Fibroblast of upper back skin (primary cell): ENCODE data around the gene BCL2L12.

Source experiments
- DNase-seq: peaks from one replicate; pipeline ENCODE4 v3.0.0-alpha.2; 2013

BCL2L12 gene

GRCh38 chr19:49642492-49643035 lies 23.2 kb upstream of the BCL2L12 start:
- DNase-seq = no peak

GRCh38 chr19:49643466-49643865 lies 22.3 kb upstream of the BCL2L12 start:
- DNase-seq = no peak

GRCh38 chr19:49645592-49645991 lies 20.1 kb upstream of the BCL2L12 start:
- DNase-seq = no peak

DNA sequence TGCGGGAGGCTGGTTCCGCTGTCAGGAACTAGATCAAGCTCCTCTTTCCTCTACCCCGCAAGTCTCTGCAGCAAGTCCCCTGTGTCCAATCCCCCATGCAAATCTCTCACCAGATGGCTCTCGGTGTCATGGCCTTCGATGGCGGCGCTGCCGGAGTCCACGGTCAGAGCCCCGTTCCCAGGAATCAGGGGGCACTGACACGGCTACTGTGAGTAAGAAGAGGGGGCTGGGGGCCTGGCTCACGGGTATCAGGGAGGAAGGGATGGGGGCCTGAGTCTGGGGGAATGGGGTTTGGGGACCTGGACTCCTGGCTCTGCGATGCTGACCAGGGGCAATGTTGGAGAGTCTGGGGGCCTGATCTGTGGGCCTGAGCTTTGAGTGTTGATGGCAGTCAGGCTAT lies 19.7 kb upstream of the BCL2L12 start:
- DNase-seq = no peak

DNA sequence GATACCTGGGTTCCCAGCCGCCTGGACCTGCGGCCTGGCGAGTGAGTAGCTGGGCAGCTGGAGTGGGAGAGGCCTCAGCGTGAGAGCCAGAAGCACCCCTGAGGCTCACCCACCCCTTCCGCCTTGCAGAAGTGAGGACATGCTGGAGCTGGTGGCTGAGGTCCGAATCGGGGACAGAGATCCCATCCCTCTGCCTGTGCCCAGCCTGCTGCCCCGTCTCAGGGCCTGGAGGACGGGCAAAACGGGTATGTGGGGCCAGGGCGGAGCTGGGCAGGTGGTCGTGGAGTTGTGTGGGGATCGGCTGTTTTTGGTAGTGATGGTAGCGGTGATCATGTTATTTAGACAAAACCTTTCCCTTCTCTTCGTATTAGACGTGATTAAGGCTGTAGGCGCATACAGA lies 19.1 kb upstream of the BCL2L12 start:
- DNase-seq = no peak

- no peak for DNase-seq
Observed at GRCh38 chr19:49651029-49651819, 14.5 kb upstream of the BCL2L12 start.

GRCh38 chr19:49651820-49652550 lies 13.7 kb upstream of the BCL2L12 start:
- DNase-seq = no peak

DNA sequence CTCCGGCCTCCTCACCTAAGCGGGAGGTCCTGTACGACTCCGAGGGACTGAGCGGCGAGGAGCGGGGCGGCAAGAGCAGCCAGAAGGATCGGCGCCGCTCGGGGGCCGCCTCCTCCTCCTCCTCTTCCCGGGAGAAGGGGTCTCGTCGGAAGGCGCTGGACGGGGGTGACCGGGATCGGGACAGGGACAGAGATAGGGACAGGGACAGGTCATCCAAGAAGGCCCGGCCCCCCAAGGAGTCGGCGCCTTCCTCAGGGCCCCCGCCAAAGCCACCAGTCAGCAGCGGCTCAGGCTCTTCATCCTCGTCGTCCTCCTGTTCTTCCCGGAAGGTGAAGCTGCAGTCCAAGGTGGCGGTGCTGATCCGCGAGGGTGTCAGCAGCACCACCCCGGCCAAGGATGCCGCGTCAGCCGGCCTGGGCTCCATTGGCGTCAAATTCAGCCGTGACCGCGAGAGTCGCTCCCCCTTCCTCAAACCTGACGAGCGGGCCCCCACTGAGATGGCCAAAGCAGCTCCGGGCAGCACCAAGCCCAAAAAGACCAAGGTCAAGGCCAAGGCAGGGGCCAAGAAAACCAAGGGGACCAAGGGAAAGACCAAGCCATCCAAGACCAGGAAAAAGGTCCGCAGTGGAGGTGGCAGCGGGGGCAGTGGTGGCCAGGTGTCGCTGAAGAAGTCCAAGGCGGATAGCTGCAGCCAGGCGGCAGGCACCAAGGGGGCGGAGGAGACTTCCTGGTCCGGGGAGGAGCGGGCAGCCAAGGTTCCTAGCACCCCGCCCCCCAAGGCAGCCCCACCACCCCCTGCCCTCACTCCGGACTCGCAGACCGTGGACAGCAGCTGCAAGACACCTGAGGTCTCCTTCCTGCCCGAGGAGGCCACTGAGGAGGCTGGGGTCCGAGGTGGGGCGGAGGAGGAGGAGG lies 12.9 kb upstream of the BCL2L12 start:
- no peak for DNase-seq

DNA sequence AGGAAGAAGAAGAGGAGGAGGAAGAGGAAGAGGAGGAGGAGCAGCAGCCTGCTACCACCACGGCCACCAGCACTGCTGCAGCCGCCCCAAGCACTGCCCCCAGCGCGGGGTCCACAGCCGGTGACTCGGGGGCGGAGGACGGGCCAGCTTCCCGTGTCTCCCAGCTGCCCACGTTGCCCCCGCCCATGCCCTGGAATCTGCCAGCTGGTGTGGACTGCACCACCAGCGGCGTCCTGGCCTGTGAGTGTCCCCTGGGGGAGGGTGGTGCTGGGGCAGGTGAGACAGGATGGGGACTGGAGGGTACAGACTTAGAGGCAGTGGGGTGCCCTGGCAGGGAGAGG lies 12.3 kb upstream of the BCL2L12 start:
- no peak for DNase-seq

DNA sequence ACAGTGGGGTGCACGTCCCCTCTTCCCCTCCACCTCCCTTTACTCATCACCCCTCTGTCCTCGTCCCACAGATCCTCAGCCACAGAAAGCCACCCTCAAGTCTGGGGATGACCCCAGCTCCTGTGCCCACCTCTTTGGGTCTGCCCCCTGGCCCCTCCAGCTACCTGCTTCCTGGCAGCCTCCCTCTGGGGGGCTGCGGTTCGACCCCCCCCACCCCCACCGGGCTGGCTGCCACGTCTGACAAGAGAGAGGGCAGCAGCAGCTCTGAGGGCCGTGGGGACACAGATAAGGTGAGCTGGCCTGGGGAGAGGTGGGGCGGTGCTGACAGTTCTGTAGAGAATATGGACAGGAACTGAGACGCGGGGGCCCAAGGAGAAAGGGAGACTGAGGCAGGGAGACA lies 11.2 kb upstream of the BCL2L12 start:
- no peak for DNase-seq

GRCh38 chr19:49655570-49656455 lies 9.9 kb upstream of the BCL2L12 start:
- no peak for DNase-seq

DNA sequence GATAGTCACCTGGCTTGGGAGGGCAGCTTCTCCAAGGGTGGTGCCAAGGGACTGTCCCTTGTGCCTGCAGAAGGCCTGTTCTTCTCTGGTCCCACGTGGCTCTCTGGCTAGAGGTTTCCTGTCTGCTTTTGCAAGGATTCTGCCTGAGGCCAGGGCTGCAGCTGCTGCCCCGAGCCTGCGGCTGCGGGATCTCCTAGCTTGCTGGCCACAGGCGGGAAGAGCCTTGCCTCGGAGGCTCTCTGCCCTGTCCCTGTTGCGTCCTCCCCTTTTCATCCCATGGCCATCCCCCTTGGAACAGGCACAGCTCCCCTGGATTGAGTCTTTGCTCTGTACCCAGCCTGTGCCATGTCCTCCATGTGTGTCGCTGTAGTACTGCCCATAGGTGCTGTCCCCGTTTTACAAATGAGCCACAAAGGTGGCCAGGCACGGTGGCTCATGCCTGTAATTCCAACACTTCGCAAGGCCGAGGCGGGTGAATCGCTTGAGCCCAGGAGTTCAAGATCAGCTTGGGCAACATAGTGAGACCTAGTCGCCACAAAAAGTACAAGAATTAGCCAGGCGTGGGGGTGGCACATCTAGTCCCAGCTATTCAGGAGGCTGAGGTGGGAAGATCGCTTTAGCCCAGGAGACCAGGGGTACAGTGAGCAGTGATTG lies 9.2 kb upstream of the BCL2L12 start:
- DNase-seq = no peak

GRCh38 chr19:49657493-49658138 lies 8.1 kb upstream of the BCL2L12 start:
- no peak for DNase-seq

DNA sequence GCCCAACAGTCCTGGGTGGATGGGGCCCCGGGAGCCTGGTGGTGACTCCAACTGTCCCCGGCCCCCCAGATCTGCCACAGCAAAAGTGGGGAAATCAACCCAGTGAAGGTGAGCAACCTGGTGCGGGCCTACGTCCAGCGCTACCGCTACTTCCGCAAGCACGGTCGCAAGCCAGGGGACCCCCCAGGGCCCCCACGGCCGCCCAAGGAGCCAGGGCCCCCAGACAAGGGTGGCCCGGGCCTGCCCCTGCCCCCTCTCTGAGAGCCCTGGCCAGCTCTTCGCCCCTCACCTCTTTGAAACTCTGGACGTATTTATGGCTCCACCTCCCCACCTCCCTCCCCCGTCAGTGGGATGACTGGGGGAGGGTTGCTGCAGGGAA lies 7.6 kb upstream of the BCL2L12 start:
- DNase-seq = no peak

GRCh38 chr19:49658566-49659442 lies 6.9 kb upstream of the BCL2L12 start:
- no peak for DNase-seq

- DNase-seq = no peak
Observed at GRCh38 chr19:49660338-49660961, 5.3 kb upstream of the BCL2L12 start.

GRCh38 chr19:49662011-49662410 lies 3.7 kb upstream of the BCL2L12 start:
- no peak for DNase-seq

GRCh38 chr19:49663224-49663623 lies 2.5 kb upstream of the BCL2L12 start:
- no peak for DNase-seq
